Measurements from ENCODE around the gene NPHS2. TPM values are rescaled to one million over a fixed set of nuclear protein-coding genes. Genes with fewer than 3 reads are reported as not detected.

NPHS2 gene
- not detected in 2 replicates for total RNA-seq

DNA sequence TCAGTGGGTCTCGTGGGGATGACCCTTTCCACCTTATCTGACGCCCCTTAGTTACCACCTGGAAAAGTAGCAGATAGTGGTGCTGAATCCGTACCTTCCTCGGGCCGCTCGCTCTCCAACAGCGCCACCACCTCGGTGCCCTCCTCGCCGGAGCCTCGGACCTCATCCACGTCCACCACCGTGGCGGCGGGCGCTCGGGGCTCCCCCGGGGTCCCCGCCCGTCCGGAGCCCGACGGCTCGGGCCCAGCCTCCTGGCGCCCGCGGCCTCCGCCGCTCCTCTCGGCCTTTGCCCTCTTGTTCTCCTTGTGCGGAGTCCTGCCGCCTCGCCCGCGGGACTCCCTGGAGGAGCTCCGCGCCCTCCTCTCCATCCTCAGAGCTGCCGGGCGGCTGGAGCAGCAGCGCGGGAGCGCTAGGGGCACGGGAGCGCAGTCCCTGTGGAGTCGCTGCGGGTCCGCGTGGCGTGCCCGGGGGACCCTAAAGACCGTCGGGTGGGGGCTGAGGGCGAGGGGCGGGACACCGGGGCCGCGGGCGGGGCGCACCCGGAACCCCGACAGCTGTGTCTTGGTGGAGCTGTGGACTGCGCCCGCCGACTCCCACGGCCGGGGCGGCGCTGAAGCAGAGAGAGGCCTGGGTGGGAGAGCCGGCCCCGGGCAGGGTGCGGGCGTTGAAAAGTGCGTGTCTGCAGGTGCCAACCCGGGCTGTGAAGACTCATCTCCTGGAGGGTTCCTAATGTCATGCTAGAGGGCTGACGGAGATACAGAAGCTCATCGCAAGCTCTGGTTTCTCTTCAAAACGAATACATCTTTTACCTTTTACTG, at the start of gene NPHS2:
Gene NPHS2 (minus strand): TSS at position 452 of the 818 bp plus-strand sequence. CDS start 84 bp downstream, at position 368.
- no peak within 1 kb of the TSS for H3K4me3 ChIP-seq (ENCODE audit: low read depth, low read length)
- DNase-seq (ENCODE audit: low read depth) = no peak
- TF ChIP-seq, protein P1, sequence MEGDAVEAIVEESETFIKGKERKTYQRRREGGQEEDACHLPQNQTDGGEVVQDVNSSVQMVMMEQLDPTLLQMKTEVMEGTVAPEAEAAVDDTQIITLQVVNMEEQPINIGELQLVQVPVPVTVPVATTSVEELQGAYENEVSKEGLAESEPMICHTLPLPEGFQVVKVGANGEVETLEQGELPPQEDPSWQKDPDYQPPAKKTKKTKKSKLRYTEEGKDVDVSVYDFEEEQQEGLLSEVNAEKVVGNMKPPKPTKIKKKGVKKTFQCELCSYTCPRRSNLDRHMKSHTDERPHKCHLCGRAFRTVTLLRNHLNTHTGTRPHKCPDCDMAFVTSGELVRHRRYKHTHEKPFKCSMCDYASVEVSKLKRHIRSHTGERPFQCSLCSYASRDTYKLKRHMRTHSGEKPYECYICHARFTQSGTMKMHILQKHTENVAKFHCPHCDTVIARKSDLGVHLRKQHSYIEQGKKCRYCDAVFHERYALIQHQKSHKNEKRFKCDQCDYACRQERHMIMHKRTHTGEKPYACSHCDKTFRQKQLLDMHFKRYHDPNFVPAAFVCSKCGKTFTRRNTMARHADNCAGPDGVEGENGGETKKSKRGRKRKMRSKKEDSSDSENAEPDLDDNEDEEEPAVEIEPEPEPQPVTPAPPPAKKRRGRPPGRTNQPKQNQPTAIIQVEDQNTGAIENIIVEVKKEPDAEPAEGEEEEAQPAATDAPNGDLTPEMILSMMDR (conservative IDR thresholded peaks at IDR 0.05; ENCODE audit: low read depth, low read length) = no peak

DNA sequence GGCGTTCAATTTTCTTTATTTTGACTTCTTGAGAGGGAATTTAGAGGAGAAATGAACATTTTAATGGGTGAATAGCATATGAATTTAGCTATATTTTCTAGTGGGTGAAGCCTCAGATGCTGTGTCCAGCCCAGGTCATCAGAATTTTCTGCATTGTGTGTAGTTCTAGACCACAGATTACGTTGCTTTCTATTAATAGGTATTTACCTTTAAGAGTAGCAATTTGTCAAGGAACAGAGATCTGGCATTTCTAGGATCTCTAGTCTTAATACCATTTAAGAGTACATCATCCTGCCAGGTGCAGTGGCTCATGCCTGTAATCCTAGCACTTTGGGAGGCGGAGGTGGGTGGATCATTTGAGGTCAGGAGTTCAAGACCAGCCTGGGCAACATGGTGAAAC, 36.6 kb upstream of the NPHS2 start:
- TF ChIP-seq, protein P1 (conservative IDR thresholded peaks at IDR 0.05; ENCODE audit: low read depth, low read length) = no peak
- no peak for DNase-seq (ENCODE audit: low read depth)
- no peak overlapping the region for H3K4me3 ChIP-seq (ENCODE audit: low read depth, low read length)

DNA sequence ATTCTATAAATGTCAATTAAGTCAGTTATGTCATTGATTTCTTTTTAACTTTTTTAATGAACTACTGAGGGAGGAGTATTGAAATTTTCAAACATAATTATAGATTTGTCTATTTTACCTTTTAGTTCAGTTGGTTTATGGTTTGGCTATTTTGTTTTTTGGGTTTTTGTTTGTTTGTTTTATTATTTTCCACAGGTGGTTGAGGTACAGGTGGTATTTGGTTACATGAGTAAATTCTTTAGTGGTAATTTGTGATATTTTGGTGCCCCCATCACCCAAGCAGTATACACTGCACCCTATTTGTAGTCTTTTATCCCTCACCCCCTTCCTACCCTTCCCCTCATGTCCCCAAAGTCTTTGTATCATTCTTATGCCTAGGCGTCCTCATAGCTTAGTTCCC, 25.3 kb upstream of the NPHS2 start:
- no peak for DNase-seq (ENCODE audit: low read depth)
- no peak overlapping the region for H3K4me3 ChIP-seq (ENCODE audit: low read depth, low read length)
- TF ChIP-seq, protein P1 (conservative IDR thresholded peaks at IDR 0.05; ENCODE audit: low read depth, low read length) = no peak

DNA sequence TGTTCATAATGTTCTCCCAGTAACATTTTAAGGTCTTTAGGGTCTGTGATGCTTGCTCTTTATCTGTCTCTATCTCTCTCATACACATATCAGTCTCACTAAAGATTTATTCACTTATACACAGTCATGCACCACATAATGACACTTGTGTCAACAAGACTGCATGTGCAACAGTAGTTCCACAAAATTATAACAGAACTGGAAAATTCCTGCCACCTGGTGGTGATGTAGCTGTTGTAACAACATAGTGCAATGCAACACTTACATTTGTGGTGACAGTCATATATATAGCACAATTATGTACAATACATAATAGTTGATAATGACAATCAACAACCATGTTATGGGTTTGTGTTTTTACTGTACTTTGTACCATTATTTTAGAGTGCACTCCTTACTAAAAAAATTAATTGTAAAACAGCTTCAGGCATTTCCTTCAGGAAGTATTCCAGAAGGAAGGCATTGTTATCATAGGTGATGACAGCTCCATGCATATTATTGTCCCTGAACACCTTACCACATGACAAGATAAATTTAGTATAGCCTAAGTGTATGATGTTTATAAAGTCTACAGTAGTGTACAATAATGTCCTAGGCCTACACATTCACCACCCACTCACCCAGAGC, 24.0 kb upstream of the NPHS2 start:
- no peak for DNase-seq (ENCODE audit: low read depth)
- H3K4me3 ChIP-seq (ENCODE audit: low read depth, low read length) = no peak overlapping the region
- TF ChIP-seq, protein P1 (conservative IDR thresholded peaks at IDR 0.05; ENCODE audit: low read depth, low read length) = peak; percentile 72

DNA sequence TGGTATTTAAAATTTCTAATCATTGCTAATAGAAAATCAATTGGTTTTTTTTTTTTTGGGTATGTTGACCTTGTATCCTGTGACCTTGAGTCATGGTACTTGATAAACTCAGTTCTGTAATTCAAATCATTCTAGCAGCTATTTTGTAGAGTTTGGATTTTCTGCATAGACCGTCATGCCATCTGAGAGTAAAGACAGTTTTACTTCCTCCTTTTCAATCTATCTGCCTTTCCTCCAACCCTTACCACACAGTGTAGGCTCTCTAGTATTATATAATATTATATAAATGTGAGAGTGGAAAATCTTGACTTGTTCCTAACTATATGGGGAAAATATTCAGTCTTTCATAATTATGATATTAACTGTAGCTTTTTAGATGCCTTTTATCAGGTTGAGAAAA, 22.9 kb upstream of the NPHS2 start:
- DNase-seq (ENCODE audit: low read depth) = no peak
- TF ChIP-seq, protein P1 (conservative IDR thresholded peaks at IDR 0.05; ENCODE audit: low read depth, low read length) = no peak
- no peak overlapping the region for H3K4me3 ChIP-seq (ENCODE audit: low read depth, low read length)

DNA sequence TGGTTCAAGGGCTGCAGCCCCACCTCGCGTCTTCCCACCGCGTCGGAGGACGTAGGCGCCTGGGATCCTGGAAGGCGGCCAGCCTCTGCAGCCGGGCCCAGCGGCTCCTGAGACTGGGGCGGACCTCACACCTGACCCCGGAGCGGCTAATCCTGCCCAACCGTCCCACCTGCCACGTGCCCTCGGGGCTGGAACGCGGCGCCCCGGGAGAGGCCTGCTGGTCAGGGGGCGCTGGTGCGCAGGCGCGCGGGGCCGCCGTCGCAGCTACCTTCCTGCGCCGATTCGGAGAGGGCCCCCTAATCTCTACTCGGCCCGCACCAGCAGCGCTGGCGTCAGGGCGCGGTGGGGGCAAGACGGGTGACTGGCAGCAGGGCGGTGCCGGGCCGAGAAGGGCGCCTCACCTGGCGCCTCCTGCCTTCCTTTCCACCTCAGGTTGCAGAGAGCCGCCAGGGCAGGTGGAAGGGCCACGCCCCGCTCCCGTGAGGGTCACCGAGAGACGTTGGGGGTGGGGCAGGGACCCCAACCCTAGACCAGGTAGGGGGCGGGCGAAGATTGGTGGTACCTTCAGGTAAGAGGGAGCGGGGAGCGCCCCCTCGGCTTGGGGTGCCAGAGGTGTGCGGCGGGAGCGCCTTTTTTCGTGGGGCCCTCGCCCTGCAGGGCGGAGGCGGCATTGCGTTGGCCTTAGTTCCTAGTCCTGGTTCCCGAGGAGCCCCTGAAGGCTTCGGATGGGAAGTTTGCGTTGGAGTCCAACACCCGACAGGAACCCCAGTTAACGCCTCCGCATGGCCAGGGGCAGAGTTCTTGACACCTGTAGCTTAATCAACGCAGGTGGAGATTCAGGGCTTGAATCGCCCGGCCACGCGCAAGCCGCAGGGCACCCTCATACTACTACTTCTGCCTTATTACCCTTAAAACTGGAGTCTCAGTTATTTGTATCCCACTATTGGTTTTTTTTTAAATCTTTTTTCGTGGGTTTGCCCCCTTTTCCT, 16.1 kb upstream of the NPHS2 start, which contains the start of gene TDRD5:
Gene TDRD5 (plus strand): TSS at position 241 of the 989 bp plus-strand sequence. CDS start 784 bp downstream, outside the sequence.
- no peak for DNase-seq (ENCODE audit: low read depth)
- TF ChIP-seq, protein P1 (conservative IDR thresholded peaks at IDR 0.05; ENCODE audit: low read depth, low read length) = no peak
- peak within 1 kb of the TSS; percentile 37 for H3K4me3 ChIP-seq (ENCODE audit: low read depth, low read length)

Data from epithelial cell of proximal tubule (primary cell).